ENCODE results near the gene ZNF408.

GRCh38 chr11:46667043-46667481, 33.8 kb upstream of the ZNF408 start:
- TF ChIP-seq CTCF (IDR thresholded peaks at IDR 0.05; ENCODE audit: low read length) (no peak), EZH2 (IDR thresholded peaks at IDR 0.05; ENCODE audit: borderline replicate concordance, low read length) (no peak)
